HG03139 (cell line): ENCODE results near the gene MAML2.

Experiments
- ATAC-seq: cut with Tn5 transposase; IDR thresholded peaks from one replicate; pipeline ENCODE4 v1.9.1; 2021; ENCODE audit not compliant: unreplicated experiment

MAML2 gene

GRCh38 chr11:95937358-95937757 lies 405.6 kb downstream of the MAML2 start:
- no peak for ATAC-seq

- ATAC-seq, result no peak
Measured at GRCh38 chr11:95933594-95933993, 409.4 kb downstream of the MAML2 start.

- ATAC-seq, result no peak
Measured at GRCh38 chr11:95931916-95932315, 411.1 kb downstream of the MAML2 start.

GRCh38 chr11:95930948-95931347 lies 412.0 kb downstream of the MAML2 start:
- ATAC-seq, result no peak

- ATAC-seq, result no peak
Measured at GRCh38 chr11:95926726-95927125, 416.3 kb downstream of the MAML2 start.
